K562 (cell line): Measurements from ENCODE around the gene ISG20. TPM values are rescaled to one million over a fixed set of nuclear protein-coding genes. Genes with fewer than 3 reads are reported as not detected.

Experiments used
- ASH1L ChIP-seq: fragments of 450-650 bp; IDR thresholded peaks from 2 replicates; pipeline ENCODE4 v1.6.1; 2018; ENCODE audit warnings: borderline replicate concordance, mild to moderate bottlenecking, low read depth; ENCODE audit not compliant: partially characterized antibody
- CBX1 ChIP-seq: sonication (generic); IDR thresholded peaks from 2 replicates; pipeline ENCODE4 v1.6.1; 2016; ENCODE audit warnings: antibody characterized with exemption, low read depth, mild to moderate bottlenecking
- CREB1 ChIP-seq, 2 experiments: sonication (generic) in 1 of 2; formaldehyde crosslinking in 1 of 2; IDR thresholded peaks; 2 replicates each; pipeline versions ENCODE4 v1.6.1 to v1.8.0; 2012 to 2022; ENCODE audit warnings: inconsistent platforms in 1 of 2, mild to moderate bottlenecking in 1 of 2, missing genetic modification reagents in 1 of 2, moderate library complexity in 1 of 2
- ETS1 ChIP-seq: conservative IDR thresholded peaks from 2 replicates; pipeline ENCODE4 v1.6.1; 2011; ENCODE audit warnings: low read depth, mild to moderate bottlenecking, low read length; ENCODE audit not compliant: control insufficient read depth
- ETV1 ChIP-seq: fragments of 450-650 bp; conservative IDR thresholded peaks from 2 replicates; pipeline ENCODE4 v1.6.1; 2016; ENCODE audit warnings: missing genetic modification characterization, control low read depth, low read depth, missing compliant biosample characterization
- FOSL1 ChIP-seq: fragments of 200-800 bp; sonication (Bioruptor generic); conservative IDR thresholded peaks from 2 replicates; pipeline ENCODE4 v1.6.1; 2016; ENCODE audit warnings: missing genetic modification characterization, missing compliant biosample characterization
- GATAD2A ChIP-seq: fragments of 450-650 bp; IDR thresholded peaks from 2 replicates; pipeline ENCODE4 v1.6.1; 2017
- HDAC1 ChIP-seq, 2 experiments: fragments of 450-650 bp; IDR thresholded peaks; 2 replicates each; pipeline ENCODE4 v1.6.1; 2016 to 2017; ENCODE audit warnings: inconsistent platforms in 1 of 2, mild to moderate bottlenecking in 1 of 2, moderate library complexity in 1 of 2
- HIVEP1 ChIP-seq: fragments of 250-450 bp; sonication (Bioruptor Pico); IDR thresholded peaks from 2 replicates; pipeline ENCODE4 v1.4.0; 2020; ENCODE audit warnings: mild to moderate bottlenecking
- HLTF ChIP-seq: fragments of 450-650 bp; IDR thresholded peaks from 2 replicates; pipeline ENCODE4 v1.6.1; 2016
- MXI1 ChIP-seq: IDR thresholded peaks from 2 replicates; pipeline ENCODE4 v1.6.1; 2011; ENCODE audit warnings: low read depth, mild to moderate bottlenecking, improper control_type of control experiment, low read length
- MYBL2 ChIP-seq, 2 experiments: fragments of 450-650 bp in 1 of 2; sonication (generic) in 1 of 2; formaldehyde crosslinking in 1 of 2; IDR thresholded peaks; 2 replicates each; pipeline versions ENCODE4 v1.6.1 to v1.8.1; 2017 to 2022; ENCODE audit warnings: borderline replicate concordance in 1 of 2, inconsistent platforms in 1 of 2, low read depth in 1 of 2, mild to moderate bottlenecking in 1 of 2, missing genetic modification reagents in 1 of 2, moderate library complexity in 1 of 2
- POLR2AphosphoS5 ChIP-seq: IDR thresholded peaks from 2 replicates; pipeline ENCODE4 v1.6.1; 2011; ENCODE audit warnings: mild to moderate bottlenecking, low read depth, low read length, moderate library complexity; ENCODE audit not compliant: control insufficient read depth, insufficient read depth
- ZNF124 ChIP-seq: sonication (generic); formaldehyde crosslinking; IDR thresholded peaks from 2 replicates; pipeline ENCODE4 v1.8.1; 2022; ENCODE audit warnings: missing genetic modification reagents
- ZNF133 ChIP-seq: fragments of 250-450 bp; sonication (Bioruptor Pico); IDR thresholded peaks from 2 replicates; pipeline ENCODE4 v1.4.0; 2020; ENCODE audit warnings: mild to moderate bottlenecking
- ZNF146 ChIP-seq: IDR thresholded peaks from one replicate; pipeline ENCODE4 v1.6.1; 2018; ENCODE audit warnings: missing compliant biosample characterization; ENCODE audit not compliant: unreplicated experiment
- ZNF408 ChIP-seq: fragments of 250-450 bp; sonication (Bioruptor Pico); IDR thresholded peaks from 2 replicates; pipeline ENCODE4 v1.4.0; 2020; ENCODE audit warnings: low read depth, mild to moderate bottlenecking, moderate library complexity
- ZNF445 ChIP-seq: fragments of 250-450 bp; sonication (Bioruptor Pico); IDR thresholded peaks from 2 replicates; pipeline ENCODE4 v1.4.0; 2020; ENCODE audit warnings: low read depth, mild to moderate bottlenecking, moderate library complexity
- ZNF77 ChIP-seq: fragments of 250-450 bp; sonication (Bioruptor Pico); IDR thresholded peaks from 2 replicates; pipeline ENCODE4 v1.5.0; 2020
- ZNF79 ChIP-seq: fragments of 250-450 bp; sonication (Bioruptor Pico); IDR thresholded peaks from 2 replicates; pipeline ENCODE4 v1.4.0; 2020; ENCODE audit warnings: low read depth, mild to moderate bottlenecking, moderate library complexity
- polyA plus RNA-seq, 8 experiments: library from polyadenylated mRNA; depleted of rRNA in 4 of 8; stranded (reverse) in 5 of 8; unstranded in 3 of 8; fragments of >200 nt; fragmentation: Nextera tagmentation in 2 of 8; fragmentation: Illumina TruSeq in 1 of 8; extraction: Ambion mirVana in 2 of 8; extraction: Trizol in 1 of 8; gene quantifications; 2 replicates each; pipeline versions ENCODE4 v1.2.1 to v1.2.3, GENCODE V29; 2011 to 2014; ENCODE audit warnings: inconsistent platforms in 1 of 8, missing spikeins in 1 of 8
- total RNA-seq, 7 experiments: library from RNA; depleted of rRNA in 6 of 7; stranded (reverse); fragments of >200 nt in 6 of 7; fragmentation: Illumina TruSeq in 2 of 7; extraction: Trizol in 2 of 7; gene quantifications; 2 replicates each; pipeline versions ENCODE4 v1.2.1 to v1.2.3, GENCODE V29; 2011 to 2021; ENCODE audit warnings: low replicate concordance in 1 of 7
- TF ChIP-seq, protein P1 (sequence below): sonication (generic); formaldehyde crosslinking; IDR thresholded peaks from 2 replicates; pipeline ENCODE4 v1.8.0; 2023; ENCODE audit warnings: mild to moderate bottlenecking, missing genetic modification reagents
- TF ChIP-seq, protein P2 (sequence below): sonication (generic); formaldehyde crosslinking; IDR thresholded peaks from 2 replicates; pipeline ENCODE4 v1.8.0; 2022; ENCODE audit warnings: mild to moderate bottlenecking, missing genetic modification reagents

The ISG20 gene
- total and polyA plus RNA-seq, 9 of the 15 experiments (the other 6 are each of a cell fraction or from before 2014, with no cell fraction given): 0.06 to 2.1 (median 1.00) TPM

- TF ChIP-seq ETS1 (peak; percentile 76; the same call in 1 of the 2 replicates), POLR2AphosphoS5 (peak; percentile 66), ZNF133 (CRISPR knock-in tag) (no peak), FOSL1 (no peak), CREB1 (IDR thresholded peaks at IDR 0.05) (peak; percentile 18; the same call in 1 of the 2 replicates), CREB1 (CRISPR knock-in tag; IDR thresholded peaks at IDR 0.05) (peak; percentile 32; the same call in 1 of the 2 replicates), GATAD2A (0 out of 2 replicates have a peak, but pooled peaks have one; percentile 60), CBX1 (peak; percentile 80), ETV1 (peak; percentile 86; the same call in 1 of the 2 replicates), ZNF445 (CRISPR knock-in tag) (0 out of 2 replicates have a peak, but pooled peaks have one; percentile 45), HDAC1 (IDR thresholded peaks at IDR 0.05) (peak in 1 of 2 experiments; percentile 99; a peak in 2 of 4 replicates), ZNF146 (no peak), ZNF124 (no peak), HIVEP1 (CRISPR knock-in tag) (no peak), MXI1 (peak; percentile 92), MYBL2 (IDR thresholded peaks at IDR 0.05; ENCODE audit: low read depth) (peak; percentile 34; the same call in 1 of the 2 replicates), MYBL2 (CRISPR knock-in tag; IDR thresholded peaks at IDR 0.05; ENCODE audit: borderline replicate concordance) (no peak), ZNF79 (no peak), ZNF77 (CRISPR knock-in tag) (no peak), ASH1L (peak; percentile 90), HLTF (no peak), ZNF408 (CRISPR knock-in tag) (no peak)
- TF ChIP-seq, protein P1, sequence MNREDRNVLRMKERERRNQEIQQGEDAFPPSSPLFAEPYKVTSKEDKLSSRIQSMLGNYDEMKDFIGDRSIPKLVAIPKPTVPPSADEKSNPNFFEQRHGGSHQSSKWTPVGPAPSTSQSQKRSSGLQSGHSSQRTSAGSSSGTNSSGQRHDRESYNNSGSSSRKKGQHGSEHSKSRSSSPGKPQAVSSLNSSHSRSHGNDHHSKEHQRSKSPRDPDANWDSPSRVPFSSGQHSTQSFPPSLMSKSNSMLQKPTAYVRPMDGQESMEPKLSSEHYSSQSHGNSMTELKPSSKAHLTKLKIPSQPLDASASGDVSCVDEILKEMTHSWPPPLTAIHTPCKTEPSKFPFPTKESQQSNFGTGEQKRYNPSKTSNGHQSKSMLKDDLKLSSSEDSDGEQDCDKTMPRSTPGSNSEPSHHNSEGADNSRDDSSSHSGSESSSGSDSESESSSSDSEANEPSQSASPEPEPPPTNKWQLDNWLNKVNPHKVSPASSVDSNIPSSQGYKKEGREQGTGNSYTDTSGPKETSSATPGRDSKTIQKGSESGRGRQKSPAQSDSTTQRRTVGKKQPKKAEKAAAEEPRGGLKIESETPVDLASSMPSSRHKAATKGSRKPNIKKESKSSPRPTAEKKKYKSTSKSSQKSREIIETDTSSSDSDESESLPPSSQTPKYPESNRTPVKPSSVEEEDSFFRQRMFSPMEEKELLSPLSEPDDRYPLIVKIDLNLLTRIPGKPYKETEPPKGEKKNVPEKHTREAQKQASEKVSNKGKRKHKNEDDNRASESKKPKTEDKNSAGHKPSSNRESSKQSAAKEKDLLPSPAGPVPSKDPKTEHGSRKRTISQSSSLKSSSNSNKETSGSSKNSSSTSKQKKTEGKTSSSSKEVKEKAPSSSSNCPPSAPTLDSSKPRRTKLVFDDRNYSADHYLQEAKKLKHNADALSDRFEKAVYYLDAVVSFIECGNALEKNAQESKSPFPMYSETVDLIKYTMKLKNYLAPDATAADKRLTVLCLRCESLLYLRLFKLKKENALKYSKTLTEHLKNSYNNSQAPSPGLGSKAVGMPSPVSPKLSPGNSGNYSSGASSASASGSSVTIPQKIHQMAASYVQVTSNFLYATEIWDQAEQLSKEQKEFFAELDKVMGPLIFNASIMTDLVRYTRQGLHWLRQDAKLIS: peak; percentile 67
- TF ChIP-seq, protein P2, sequence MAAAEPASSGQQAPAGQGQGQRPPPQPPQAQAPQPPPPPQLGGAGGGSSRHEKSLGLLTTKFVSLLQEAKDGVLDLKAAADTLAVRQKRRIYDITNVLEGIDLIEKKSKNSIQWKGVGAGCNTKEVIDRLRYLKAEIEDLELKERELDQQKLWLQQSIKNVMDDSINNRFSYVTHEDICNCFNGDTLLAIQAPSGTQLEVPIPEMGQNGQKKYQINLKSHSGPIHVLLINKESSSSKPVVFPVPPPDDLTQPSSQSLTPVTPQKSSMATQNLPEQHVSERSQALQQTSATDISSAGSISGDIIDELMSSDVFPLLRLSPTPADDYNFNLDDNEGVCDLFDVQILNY (CRISPR knock-in tag): peak; percentile 91; the same call in 1 of the 2 replicates
These were observed 17.6 kb upstream of the ISG20 start, which contains the start of gene AEN (continued) for GRCh38 chr15:88620995-88621772.
